LoVo (cell line): ENCODE data around the gene ORC6.
"Not testable (repeated sequence)": the region's sequence is repeated elsewhere in the genome, so short reads cannot be mapped to it uniquely, and the experiment has no call there.

Source experiments
- DNase-seq: peaks from one replicate; pipeline ENCODE4 v3.0.0-alpha.2; 2016; ENCODE audit warnings: low spot score

Gene ORC6, protein sequence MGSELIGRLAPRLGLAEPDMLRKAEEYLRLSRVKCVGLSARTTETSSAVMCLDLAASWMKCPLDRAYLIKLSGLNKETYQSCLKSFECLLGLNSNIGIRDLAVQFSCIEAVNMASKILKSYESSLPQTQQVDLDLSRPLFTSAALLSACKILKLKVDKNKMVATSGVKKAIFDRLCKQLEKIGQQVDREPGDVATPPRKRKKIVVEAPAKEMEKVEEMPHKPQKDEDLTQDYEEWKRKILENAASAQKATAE

DNA sequence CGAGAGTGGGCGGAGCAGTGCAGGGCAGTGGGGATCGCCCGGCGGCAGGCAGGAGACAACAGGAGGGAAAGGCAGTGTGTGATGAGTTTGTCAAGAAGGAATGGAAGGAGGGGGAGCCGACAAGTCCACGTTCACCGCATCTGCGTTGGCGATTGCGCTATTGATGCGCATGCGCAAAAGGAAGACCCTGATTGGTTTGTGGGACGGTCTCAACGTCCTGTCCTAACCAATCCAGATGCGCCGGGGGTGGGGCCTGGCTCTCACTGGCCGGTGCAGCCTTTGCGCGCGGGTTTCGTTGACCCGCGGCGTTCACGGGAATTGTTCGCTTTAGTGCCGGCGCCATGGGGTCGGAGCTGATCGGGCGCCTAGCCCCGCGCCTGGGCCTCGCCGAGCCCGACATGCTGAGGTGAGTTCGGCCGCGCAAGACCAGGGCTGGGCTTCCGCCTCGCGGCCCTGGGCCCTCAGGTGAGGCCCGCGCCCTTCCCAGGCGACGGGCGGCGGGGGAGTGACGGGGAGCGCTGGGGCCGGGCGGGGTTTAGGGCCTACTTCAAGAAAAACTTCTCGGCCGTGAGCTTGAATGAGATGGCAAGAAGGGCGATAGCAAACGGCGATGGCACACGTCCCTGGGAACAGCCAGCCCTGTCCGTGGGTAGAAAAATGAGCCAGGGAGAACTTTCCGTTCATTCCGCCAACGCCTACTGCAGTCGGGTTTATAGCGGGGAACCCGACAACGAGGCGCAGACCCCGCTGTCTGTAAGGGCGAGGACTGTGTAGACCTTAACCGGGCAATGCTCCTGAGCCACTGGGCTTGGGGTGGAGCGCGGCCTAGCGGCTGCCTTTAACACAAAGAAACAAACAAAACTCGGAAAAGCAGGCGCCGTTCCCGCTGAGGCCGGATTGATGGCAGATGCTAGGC is at the start of gene ORC6:
Gene ORC6, plus strand, starts transcription at position 295 of the 916 bp plus-strand sequence. Its CDS starts 47 bp downstream, at position 342.
- DNase-seq, result peak; percentile 93

DNA sequence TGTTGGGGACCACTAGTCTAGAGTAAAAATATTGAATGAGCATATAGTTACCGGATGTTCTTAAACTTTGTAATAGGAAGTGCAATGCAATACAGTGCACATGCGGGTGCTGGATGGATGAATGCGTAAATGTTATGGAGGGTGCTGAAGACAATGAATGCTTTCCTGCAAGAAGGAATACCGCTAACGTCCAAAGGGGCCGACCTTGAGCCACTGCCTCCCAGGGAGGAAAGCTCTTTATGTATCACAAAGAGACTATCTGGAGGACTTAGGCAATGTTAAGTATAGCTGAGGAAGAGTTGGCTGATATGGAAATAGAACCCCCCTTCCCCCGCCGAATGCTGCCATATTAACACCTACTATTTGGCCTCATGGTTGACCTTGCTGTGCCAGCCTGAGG is 40.8 kb upstream of the ORC6 start:
- DNase-seq, result no peak

DNA sequence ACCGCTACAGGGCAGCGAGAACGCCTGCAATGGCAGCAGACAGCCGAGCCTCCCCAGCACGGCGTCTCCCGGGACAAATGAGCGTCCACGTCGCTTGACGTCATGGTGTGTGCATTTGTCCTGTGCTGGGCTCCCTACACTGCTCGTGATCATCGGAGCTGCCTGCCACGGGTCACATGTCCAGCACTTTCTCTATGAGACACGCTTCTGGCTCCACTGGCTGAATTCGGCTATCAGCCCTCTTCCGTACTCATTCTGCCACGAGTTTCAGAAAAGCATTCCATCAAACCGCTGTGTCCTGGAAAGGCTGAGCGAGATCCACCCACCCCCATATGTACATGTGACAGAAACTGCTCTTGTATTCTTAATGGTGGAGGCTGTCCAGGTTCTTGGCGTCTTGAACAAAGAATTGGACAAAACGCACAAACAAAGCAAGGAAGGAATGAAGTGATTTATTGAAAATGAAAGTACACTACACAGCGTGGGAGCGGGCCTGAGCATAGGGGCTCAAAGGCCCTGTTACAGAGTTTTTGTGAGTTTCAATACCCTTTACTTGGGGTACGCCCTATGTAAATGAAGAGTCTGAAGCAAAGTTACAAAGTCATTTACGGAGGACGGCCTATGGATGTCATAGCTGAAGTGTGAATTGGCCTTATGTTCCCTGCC is 39.7 kb upstream of the ORC6 start:
- no peak for DNase-seq

- no peak for DNase-seq
Measured at GRCh38 chr16:46650254-46650623, 39.2 kb upstream of the ORC6 start.

- DNase-seq, result no peak
Measured at GRCh38 chr16:46651305-46651704, 38.2 kb upstream of the ORC6 start.

DNA sequence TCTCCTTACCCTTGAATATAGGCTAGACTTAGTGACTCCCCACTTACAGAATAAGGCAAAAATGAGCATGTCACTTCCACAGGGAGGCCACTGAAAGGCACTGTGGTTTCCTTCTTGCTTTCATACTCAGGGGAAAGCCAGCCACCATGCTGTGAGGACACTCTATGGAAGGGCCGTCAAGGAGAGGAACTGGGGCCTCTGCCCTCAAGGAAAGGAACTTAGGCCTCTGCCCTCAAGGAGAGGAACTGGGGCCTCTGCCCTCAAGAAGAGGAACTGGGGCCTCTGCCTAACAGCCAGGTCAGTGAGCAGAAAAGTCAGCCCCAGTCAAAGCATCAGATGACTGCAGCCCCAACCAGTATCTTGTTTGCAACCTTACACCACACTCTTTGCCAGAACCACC is 30.5 kb upstream of the ORC6 start:
- DNase-seq, result no peak

GRCh38 chr16:46662123-46662522 is 27.3 kb upstream of the ORC6 start:
- DNase-seq, result no peak

GRCh38 chr16:46673320-46674013 is 16.0 kb upstream of the ORC6 start:
- peak; percentile 61 for DNase-seq

GRCh38 chr16:46677943-46678342 is 11.5 kb upstream of the ORC6 start:
- DNase-seq, result not testable (repeated sequence)

- DNase-seq, result not testable (repeated sequence)
Measured at GRCh38 chr16:46681867-46682266, 7.6 kb upstream of the ORC6 start.

DNA sequence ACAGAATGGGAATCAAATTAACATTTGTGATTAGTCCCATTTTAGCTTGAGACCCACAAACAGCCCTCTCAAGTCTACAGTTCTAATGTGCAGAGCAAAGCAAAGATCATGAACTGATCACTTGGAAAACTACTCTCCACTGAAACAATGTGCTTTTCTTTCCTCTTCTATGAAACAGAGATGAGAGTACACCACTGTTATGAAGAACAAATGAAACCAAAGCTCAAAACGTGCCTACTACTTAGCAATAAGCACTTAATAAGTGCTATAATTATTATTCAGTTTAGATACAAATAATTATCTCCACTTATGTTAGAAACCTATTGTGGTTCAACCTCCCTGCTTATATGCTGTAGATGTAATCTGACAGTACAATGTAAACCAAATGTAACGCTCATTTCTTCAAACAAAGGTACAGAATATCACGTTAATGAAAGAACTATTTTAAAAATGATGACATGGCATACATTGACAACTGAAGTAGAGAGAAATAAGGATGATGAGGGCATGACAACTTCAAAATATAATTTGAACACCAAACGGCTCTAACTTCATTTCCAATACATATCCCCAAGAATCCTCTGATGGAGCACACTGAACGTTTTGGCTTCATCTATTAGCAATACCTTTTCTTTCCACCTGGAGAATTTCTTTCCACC is 2.5 kb upstream of the ORC6 start:
- DNase-seq, result no peak

DNA sequence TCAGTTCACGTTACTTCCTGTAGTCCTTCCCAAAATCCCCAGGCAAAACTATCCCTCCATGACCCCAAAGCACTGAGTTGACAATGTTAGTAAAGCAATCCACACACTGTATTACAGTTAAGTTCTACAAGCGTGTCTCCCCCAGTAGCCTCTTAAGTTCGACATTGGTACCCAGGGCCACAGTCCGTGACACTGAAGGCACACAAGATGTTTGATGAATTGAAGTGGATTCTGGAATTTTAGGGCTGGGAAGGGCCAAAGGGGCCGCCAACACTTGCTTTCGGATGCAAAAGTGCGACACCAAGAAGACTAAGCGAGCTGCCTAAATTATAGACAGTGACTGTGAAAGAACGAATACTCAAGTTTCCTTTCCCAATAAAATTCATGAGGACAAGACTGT is 2.0 kb upstream of the ORC6 start:
- no peak for DNase-seq

GRCh38 chr16:46688101-46688653 is 1.3 kb upstream of the ORC6 start:
- no peak for DNase-seq

GRCh38 chr16:46688654-46689364 is 650 bp upstream of the ORC6 start, which contains the start of gene VPS35:
Gene VPS35, minus strand, starts transcription at chr16:46689178. Its CDS starts 45 bp downstream, at chr16:46689133.
- peak; percentile 97 for DNase-seq

- peak; percentile 1 for DNase-seq
Measured at GRCh38 chr16:46690281-46691178, 1.1 kb downstream of the ORC6 start.

DNA sequence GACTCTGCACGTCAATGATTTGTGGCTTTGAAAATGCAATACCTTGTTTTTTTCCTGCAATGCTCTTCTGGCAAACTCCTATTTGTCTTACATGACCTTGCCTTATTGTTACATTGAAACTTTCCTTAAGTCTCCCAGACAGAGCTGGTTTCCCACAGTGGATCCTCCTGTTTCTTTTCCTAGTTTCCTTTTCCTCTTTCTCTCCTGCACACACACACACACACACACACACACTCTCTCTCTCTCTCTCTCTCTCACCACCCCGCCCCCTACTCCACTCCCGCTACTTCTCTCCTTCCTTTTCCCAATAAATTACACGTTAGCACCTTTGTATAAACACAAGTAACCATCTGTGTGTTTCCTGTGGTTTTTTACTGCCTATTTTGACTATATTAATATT is 2.3 kb downstream of the ORC6 start:
- no peak for DNase-seq

DNA sequence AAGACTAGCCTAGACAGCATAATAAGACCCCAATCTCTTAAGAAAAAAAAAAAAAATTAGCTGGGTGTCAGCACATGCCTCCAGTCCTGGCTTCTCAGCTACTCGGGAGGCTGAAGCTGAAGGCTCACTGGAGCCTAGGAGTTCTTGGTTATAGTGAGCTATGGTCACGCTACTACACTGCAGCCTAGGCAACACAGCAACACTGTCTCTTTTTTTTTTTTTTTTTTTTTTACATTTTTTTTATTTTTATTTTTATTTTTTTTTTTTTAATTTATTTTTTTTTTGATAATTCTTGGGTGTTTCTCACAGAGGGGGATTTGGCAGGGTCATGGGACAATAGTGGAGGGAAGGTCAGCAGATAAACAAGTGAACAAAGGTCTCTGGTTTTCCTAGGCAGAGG is 4.1 kb downstream of the ORC6 start:
- no peak for DNase-seq

DNA sequence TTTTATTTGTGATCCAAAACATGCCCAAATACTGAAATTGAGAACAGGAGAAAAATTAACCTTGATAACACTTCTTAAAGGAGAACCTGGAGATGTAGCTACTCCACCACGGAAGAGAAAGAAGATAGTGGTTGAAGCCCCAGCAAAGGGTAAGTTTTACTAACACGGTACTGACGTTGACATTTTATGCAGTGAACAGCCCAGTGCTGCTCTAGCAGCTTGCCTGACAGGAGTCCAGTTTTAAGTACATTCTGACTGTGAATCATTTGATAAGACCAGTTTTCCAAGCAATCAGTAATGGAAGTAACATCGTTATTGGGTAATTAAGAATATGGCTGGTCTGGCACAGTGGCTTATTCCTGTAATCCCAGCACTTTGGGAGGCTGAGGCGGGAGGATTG is 6.5 kb downstream of the ORC6 start:
- DNase-seq, result no peak

- DNase-seq, result no peak
Measured at GRCh38 chr16:46696957-46697356, 7.5 kb downstream of the ORC6 start.

- no peak for DNase-seq
Measured at GRCh38 chr16:46700048-46700447, 10.6 kb downstream of the ORC6 start.
